GM13977 (cell line): Measurements from ENCODE around the gene TEX35.

ENCODE experiments used
- DNase-seq: peaks from one replicate; pipeline ENCODE4 v3.0.0; 2012; ENCODE audit warnings: low spot score
- in situ Hi-C: fragments of 300-500 bp; cut with MboI; formaldehyde crosslinking; loops from one replicate; pipeline ENCODE4 v1.12.0; 2022; ENCODE audit warnings: low sequenced_read_pairs, low pct_unique_long_range_greater_than_20kb, mixed read lengths, inconsistent platforms; ENCODE audit not compliant: unreplicated experiment
- TF ChIP-seq, protein P1 (sequence below): IDR thresholded peaks from 2 replicates; pipeline ENCODE4 v1.5.1; 2012; ENCODE audit warnings: mild to moderate bottlenecking, control low read depth; ENCODE audit not compliant: insufficient read depth; ENCODE audit errors: extremely low read depth, missing control alignments

The TEX35 gene

DNA sequence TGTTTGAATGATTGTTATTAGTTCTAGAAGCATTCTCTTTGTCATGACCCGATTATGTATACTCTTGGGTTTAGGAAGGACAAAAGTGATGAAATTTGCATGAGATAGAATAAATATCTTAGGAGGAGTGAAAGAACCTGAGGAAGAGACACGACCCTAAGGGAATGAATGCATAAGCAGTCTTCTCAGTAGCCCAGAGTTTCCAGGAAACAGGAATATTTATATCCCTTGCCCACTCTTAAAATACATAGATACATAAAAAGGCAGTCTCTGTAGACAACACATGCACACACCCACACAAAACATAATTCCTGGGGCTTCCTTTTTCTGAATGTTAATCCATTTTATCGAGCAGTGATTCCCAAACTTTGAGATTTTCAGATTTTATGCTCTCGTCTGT, 35.5 kb upstream of the TEX35 start:
- TF ChIP-seq, protein P1, sequence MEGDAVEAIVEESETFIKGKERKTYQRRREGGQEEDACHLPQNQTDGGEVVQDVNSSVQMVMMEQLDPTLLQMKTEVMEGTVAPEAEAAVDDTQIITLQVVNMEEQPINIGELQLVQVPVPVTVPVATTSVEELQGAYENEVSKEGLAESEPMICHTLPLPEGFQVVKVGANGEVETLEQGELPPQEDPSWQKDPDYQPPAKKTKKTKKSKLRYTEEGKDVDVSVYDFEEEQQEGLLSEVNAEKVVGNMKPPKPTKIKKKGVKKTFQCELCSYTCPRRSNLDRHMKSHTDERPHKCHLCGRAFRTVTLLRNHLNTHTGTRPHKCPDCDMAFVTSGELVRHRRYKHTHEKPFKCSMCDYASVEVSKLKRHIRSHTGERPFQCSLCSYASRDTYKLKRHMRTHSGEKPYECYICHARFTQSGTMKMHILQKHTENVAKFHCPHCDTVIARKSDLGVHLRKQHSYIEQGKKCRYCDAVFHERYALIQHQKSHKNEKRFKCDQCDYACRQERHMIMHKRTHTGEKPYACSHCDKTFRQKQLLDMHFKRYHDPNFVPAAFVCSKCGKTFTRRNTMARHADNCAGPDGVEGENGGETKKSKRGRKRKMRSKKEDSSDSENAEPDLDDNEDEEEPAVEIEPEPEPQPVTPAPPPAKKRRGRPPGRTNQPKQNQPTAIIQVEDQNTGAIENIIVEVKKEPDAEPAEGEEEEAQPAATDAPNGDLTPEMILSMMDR, result no peak
- DNase-seq, result no peak
- in situ Hi-C loops, result no loop called here

DNA sequence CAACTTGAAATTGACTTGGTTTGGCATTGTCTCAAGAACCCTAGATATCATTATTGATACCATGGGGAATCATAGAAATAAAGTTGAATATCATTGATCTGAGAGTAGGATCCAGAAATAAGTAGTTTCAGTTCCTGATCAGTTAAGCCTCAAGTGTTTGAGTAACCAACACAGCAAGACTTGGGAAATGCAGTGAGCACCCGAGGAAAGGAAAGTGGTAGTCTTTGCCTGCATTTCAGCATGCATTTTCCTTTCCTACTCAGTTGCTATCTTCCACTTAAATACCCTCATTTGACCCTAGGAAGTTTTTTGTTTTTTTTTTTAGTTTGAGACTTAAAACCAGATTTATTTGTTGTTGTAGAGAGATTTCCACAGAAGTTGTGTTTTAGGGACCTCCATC, 35.1 kb upstream of the TEX35 start:
- TF ChIP-seq, protein P1, result no peak
- in situ Hi-C loops, result no loop called here
- DNase-seq, result no peak

DNA sequence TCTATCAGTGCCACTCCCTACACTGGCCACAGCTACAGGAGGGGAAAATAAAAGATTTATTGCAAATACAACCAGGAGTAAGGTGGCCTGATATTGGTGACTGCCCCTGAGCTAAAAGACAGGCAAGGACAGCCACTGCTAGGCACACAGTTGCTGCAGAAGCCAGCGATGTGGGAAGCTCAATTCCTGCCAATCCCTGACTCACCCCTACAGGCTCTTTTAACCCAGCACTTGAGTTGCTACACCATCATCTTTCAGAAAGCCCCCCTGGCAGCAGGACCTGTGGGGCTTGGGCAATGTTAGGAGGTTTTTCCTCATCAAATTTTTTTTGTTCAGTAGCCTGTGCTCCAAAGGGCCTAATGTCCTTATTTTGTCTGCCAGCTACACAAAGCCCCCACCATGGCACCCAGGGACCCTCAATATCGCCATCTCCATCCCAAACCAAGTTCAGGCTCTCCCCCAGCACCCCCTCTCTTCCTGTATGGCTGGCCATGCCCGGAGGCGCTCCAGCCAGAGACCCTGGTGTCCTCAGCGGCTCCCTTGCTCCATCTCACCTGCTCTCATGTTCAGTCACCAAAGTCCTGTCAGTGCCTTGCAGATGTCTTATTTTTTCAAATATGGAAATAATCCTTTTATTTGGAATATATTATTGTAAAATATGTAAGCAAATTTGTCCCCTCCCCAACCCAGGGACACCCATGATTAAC, 29.5 kb upstream of the TEX35 start:
- TF ChIP-seq, protein P1, result no peak
- in situ Hi-C loops, result no loop called here
- DNase-seq, result no peak

DNA sequence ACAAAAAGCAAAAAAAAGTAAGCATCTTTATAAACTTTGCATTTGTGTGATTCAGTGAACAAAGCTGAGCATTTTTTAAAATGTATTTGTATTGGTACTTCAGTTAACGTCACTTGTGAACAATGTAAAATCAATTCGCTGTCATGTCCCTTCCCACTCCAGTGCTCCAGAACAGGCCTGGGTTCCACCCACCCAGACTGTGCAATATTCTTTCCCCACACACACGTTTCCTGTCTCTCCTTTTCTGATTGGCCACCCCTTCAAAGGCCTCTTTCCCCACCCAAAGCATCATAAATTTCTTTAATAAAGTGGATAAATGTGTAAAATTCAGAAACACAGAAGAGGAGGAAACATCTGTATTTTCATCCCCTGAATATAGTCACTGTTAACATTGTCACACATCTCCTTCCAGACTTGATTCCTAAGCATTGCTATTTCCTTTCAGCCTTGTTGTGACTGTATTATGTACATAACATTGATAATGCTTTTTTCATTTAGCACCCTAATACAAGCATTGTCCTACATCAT, 28.1 kb upstream of the TEX35 start:
- no peak for DNase-seq
- in situ Hi-C loops, result no loop called here

DNA sequence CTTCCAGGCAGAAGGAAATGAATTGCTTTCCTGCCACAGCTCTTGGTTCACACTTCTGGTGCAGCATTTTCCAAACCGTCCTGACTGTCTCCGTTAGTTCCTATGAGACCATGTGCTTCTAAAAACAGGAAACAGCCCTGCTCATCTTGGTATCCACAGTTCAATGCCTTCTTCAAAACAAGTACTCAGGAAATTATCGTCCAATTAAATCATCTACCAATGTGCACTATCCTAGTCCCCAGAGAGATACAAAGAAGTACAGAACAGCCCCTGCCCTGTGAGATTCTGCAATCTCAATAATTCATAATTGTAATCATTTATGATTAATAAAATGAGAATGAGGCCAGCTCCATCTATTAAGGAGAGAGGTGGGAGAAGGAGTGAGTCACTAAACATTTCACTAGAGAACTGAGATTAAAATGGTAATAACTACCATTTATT, 27.3 kb upstream of the TEX35 start:
- TF ChIP-seq, protein P1, result no peak
- DNase-seq, result peak; percentile 17
- in situ Hi-C loops, result no loop called here

More for the DNA sequence above, 28.1 kb upstream of the TEX35 start:
- TF ChIP-seq, protein P1, result no peak

DNA sequence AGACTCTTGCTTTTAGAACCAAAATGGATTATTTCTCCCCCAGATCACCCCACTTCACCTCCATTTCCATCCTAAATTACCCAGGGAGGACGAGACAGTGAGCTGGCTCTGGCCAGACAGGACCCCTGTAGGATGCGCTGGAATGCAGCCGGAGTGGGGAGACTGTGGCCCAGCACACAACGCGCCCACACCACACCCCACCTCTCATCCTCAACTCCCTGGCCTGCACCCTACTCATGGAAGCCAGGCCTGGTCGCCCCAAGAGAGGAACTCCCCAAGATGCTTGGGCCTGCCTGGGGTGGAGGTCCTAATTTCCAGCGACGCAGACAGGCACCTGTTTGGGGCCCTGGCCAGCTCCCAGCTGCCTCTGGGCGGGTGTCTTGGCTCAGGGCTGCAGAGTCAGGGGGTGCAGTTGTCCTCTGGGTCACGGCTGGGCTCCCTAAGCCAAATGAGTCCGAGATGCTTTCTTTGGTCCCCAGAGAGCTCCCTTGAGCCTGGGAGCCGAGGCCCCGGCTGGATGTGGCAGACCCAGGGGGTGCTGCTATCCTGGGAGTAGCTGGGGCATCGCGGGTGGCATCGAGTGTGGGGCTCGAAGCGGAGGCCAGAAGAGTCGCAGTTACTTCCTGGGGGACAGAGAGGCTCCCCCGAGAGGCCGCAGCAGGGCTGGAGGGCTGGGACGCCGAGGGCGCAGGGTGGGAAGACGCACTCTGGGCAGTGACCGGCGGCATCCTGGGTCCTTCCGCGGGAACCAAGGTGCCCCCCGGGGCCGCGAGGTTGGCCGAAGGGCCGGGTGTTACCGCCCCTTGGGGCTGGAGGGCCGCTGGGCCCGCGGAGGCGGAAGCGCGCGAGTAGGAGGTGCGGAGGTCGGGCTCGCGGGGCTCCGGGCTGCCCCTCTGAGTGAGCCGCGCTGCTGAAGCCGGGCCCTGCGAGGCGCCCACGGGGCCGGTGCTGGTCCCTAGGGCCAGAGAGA, 26.5 kb upstream of the TEX35 start:
- TF ChIP-seq, protein P1, result no peak
- no peak for DNase-seq
- in situ Hi-C loops, result no loop called here
